ENCODE results near the gene CIC. TPM values are rescaled to one million over a fixed set of nuclear protein-coding genes. Genes with fewer than 3 reads are reported as not detected.

CIC gene
- total and polyA plus RNA-seq, 9 of the 15 experiments (the other 6 are each of a cell fraction or from before 2014, with no cell fraction given): 0.07 to 44.7 (median 8.6) TPM

DNA sequence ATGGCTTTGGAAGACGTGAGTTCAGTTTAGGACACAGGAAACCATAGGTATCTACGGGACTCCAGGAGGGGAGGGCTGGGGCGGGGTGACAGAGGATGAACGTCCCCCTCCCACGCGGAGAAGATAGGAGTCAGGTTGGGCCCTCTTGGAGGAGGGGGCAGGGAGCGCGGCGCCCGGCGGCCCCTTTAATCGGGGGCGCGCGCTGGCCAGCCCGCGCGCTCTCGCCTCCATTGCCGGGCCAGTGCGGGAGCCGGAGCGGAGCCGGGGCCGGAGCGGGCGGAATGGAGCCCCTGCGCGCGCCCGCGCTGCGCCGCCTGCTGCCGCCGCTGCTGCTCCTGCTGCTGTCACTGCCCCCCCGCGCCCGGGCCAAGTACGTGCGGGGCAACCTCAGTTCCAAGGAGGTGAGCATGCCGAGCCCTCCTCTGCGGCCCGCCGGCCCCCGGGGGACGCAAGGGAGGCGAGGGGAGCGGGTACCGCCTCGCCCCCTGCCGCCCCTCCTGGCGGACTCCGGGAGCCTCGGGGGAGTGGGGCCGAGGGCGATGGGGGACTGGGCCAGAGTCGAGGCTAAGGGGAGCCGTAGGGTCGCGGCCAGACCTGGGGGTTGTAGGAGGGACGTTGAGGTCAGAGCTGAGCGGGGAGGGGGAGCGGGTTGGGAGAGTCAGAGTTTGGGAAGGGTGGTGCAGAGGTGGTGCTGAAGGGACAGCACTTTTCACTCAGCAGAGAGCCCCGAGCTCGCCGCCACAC lies 44.2 kb downstream of the CIC start, which contains the start of gene TMEM145 (continued):
- TF ChIP-seq, protein P1, sequence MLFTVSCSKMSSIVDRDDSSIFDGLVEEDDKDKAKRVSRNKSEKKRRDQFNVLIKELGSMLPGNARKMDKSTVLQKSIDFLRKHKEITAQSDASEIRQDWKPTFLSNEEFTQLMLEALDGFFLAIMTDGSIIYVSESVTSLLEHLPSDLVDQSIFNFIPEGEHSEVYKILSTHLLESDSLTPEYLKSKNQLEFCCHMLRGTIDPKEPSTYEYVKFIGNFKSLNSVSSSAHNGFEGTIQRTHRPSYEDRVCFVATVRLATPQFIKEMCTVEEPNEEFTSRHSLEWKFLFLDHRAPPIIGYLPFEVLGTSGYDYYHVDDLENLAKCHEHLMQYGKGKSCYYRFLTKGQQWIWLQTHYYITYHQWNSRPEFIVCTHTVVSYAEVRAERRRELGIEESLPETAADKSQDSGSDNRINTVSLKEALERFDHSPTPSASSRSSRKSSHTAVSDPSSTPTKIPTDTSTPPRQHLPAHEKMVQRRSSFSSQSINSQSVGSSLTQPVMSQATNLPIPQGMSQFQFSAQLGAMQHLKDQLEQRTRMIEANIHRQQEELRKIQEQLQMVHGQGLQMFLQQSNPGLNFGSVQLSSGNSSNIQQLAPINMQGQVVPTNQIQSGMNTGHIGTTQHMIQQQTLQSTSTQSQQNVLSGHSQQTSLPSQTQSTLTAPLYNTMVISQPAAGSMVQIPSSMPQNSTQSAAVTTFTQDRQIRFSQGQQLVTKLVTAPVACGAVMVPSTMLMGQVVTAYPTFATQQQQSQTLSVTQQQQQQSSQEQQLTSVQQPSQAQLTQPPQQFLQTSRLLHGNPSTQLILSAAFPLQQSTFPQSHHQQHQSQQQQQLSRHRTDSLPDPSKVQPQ (CRISPR knock-in tag; IDR thresholded peaks at IDR 0.05; ENCODE audit: borderline replicate concordance): no peak
- TF ChIP-seq, protein P2, sequence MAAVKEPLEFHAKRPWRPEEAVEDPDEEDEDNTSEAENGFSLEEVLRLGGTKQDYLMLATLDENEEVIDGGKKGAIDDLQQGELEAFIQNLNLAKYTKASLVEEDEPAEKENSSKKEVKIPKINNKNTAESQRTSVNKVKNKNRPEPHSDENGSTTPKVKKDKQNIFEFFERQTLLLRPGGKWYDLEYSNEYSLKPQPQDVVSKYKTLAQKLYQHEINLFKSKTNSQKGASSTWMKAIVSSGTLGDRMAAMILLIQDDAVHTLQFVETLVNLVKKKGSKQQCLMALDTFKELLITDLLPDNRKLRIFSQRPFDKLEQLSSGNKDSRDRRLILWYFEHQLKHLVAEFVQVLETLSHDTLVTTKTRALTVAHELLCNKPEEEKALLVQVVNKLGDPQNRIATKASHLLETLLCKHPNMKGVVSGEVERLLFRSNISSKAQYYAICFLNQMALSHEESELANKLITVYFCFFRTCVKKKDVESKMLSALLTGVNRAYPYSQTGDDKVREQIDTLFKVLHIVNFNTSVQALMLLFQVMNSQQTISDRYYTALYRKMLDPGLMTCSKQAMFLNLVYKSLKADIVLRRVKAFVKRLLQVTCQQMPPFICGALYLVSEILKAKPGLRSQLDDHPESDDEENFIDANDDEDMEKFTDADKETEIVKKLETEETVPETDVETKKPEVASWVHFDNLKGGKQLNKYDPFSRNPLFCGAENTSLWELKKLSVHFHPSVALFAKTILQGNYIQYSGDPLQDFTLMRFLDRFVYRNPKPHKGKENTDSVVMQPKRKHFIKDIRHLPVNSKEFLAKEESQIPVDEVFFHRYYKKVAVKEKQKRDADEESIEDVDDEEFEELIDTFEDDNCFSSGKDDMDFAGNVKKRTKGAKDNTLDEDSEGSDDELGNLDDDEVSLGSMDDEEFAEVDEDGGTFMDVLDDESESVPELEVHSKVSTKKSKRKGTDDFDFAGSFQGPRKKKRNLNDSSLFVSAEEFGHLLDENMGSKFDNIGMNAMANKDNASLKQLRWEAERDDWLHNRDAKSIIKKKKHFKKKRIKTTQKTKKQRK (IDR thresholded peaks at IDR 0.05; ENCODE audit: borderline replicate concordance, low read depth, low read length): no peak
- peak; percentile 58 for TF ChIP-seq NEUROD1 (IDR thresholded peaks at IDR 0.05; ENCODE audit: borderline replicate concordance, low read depth, low read length, partially characterized antibody)
- TF ChIP-seq, protein P3, sequence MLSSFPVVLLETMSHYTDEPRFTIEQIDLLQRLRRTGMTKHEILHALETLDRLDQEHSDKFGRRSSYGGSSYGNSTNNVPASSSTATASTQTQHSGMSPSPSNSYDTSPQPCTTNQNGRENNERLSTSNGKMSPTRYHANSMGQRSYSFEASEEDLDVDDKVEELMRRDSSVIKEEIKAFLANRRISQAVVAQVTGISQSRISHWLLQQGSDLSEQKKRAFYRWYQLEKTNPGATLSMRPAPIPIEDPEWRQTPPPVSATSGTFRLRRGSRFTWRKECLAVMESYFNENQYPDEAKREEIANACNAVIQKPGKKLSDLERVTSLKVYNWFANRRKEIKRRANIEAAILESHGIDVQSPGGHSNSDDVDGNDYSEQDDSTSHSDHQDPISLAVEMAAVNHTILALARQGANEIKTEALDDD (IDR thresholded peaks at IDR 0.05): no peak
- TF ChIP-seq, protein P4, sequence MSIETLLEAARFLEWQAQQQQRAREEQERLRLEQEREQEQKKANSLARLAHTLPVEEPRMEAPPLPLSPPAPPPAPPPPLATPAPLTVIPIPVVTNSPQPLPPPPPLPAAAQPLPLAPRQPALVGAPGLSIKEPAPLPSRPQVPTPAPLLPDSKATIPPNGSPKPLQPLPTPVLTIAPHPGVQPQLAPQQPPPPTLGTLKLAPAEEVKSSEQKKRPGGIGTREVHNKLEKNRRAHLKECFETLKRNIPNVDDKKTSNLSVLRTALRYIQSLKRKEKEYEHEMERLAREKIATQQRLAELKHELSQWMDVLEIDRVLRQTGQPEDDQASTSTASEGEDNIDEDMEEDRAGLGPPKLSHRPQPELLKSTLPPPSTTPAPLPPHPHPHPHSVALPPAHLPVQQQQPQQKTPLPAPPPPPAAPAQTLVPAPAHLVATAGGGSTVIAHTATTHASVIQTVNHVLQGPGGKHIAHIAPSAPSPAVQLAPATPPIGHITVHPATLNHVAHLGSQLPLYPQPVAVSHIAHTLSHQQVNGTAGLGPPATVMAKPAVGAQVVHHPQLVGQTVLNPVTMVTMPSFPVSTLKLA (conservative IDR thresholded peaks at IDR 0.05): peak in 1 of 2 experiments; percentile 59; a peak in 2 of 4 replicates
- TF ChIP-seq NFE2 (IDR thresholded peaks at IDR 0.05; ENCODE audit: low read depth): no peak
- TF ChIP-seq ZZZ3 (IDR thresholded peaks at IDR 0.05): no peak
- TF ChIP-seq, protein P5, sequence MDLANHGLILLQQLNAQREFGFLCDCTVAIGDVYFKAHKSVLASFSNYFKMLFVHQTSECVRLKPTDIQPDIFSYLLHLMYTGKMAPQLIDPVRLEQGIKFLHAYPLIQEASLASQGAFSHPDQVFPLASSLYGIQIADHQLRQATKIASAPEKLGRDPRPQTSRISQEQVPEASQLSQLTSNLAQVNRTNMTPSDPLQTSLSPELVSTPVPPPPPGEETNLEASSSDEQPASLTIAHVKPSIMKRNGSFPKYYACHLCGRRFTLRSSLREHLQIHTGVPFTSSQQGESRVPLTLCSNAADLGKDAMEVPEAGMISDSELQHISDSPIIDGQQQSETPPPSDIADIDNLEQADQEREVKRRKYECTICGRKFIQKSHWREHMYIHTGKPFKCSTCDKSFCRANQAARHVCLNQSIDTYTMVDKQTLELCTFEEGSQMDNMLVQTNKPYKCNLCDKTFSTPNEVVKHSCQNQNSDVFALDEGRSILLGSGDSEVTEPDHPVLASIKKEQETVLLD (IDR thresholded peaks at IDR 0.05): 0 out of 2 replicates have a peak, but pooled peaks have one; percentile 50
- no peak for TF ChIP-seq MTA1 (IDR thresholded peaks at IDR 0.05; ENCODE audit: borderline replicate concordance)
- TF ChIP-seq TGIF2 (CRISPR knock-in tag; IDR thresholded peaks at IDR 0.05): no peak
- no peak for TF ChIP-seq ZC3H8 (IDR thresholded peaks at IDR 0.05)
- peak; percentile 47; the same call in 1 of the 2 replicates for TF ChIP-seq NFATC3 (IDR thresholded peaks at IDR 0.05)
- no peak for TF ChIP-seq ZNF57 (CRISPR knock-in tag; IDR thresholded peaks at IDR 0.05)
- no peak for TF ChIP-seq HCFC1 (IDR thresholded peaks at IDR 0.05; ENCODE audit: low read depth, low read length)
